ENCODE data around the gene ATP5F1E.

Gene ATP5F1E

DNA sequence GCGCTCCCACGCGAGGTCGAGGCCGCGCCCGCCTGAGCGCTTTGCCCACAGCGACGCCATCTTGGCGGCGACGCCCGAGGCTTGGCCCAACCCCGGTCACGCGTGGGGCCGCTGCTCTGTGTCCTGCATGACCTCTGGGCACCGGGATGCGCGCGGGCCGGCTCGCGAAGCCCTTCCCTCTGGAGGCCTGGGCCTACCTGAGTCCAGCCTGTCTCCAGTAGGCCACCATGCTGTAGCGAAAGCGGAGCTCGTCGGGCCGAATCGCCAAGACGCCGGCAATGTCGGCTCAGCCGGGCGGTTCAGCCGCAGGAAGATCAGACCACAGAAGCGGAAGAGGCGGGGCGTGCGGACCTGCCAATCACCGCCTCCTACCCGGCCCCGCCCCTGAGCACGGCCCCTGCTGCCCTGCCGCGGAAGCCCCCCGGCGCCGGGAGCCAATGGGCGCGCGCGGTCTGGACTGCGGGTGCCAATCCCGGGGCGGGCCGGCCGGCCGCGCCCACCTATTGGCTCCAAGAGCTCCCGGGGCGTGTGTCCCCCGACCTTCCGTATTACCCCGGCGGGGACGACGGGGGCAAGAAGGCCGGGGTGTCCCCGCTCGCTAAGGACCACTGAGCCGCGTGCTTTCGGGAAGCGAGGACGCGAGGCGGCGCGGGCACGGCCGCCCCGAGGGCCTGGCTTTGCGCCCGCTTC lies at the start of gene ATP5F1E:
Gene ATP5F1E (minus strand): TSS at position 313 of the 690 bp plus-strand sequence. CDS start 84 bp downstream, at position 229.
- peaks cover 65% of the 10 kb centered on the region for H3K4me1 Mint-ChIP-seq
- peak within 1 kb of the TSS; percentile 95 for H3K4me3 Mint-ChIP-seq
- peaks cover 32% of the 10 kb centered on the region for H3K36me3 Mint-ChIP-seq
- no peaks in the 10 kb centered on the region for H3K27me3 Mint-ChIP-seq
- H3K27ac Mint-ChIP-seq = peak within 1 kb of the TSS; percentile 97
- H3K9me3 Mint-ChIP-seq = no peaks in the 10 kb centered on the region

DNA sequence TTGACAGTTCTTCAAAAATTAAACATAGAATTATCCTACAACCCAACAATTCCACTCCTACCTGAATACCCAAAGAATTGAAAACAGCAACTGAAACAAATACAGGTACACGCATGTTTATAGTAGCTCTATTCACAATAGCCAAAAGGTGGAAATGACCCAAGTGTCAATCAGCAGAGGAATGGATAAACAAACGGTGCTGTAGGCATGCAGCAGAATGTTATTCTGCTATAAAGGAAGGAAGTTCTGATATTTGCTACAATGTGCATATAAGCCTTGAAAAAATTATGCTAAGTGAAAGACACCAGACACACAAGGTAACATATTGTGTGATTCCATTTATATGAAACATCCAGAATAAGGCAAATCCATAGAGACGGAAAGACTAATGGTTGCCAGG lies 48.9 kb upstream of the ATP5F1E start:
- Mint-ChIP-seq H3K27ac (no peak overlapping the region), H3K27me3 (peaks cover 4% of the 10 kb centered on the region), H3K4me1 (peaks cover 12% of the 10 kb centered on the region), H3K4me3 (no peak overlapping the region), H3K9me3 (no peaks in the 10 kb centered on the region), H3K36me3 (no peaks in the 10 kb centered on the region)

DNA sequence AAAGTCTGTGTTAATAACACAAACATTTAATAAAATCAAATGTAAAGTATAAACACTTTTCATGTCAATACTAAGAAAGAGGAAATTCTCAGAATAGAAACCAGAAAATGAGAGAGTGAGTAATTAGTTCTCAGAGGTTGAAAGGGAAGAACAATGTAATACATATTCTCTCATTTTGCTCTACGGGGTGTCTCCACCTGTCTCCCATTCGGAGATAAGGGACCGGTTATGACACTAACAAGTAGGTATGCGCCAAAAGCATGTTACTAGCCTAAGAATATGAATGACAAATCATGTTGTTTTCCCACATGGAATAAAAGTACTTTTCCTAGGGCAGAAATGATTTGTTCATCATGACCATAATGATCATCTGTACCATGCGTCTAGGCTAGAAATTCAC lies 46.1 kb upstream of the ATP5F1E start:
- Mint-ChIP-seq H3K27me3 (peaks cover 4% of the 10 kb centered on the region), H3K4me1 (peaks cover 33% of the 10 kb centered on the region)

DNA sequence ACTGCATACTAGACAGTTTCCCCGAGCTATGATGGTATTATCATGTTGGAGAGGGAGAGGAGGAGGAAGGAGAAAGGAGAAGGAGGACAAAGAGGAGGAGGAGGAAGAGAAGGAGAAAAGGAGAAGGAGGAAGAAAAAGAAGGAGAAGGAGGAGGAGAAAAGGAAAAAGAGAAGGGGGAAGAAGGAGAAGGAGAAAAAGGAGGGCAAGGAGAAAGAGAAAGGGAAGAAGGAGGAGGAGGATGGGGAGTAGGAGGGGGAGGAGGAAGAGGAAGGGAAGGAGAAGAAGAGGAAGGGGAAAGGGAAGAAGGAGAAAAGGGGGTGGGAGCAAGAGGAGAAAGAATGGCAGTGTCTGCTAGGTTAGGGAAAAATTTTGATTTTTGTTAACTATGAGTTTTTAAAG lies 45.6 kb upstream of the ATP5F1E start:
- Mint-ChIP-seq H3K36me3 (no peaks in the 10 kb centered on the region), H3K27ac (no peak overlapping the region), H3K4me1 (peaks cover 36% of the 10 kb centered on the region), H3K4me3 (no peak overlapping the region), H3K9me3 (no peaks in the 10 kb centered on the region), H3K27me3 (peaks cover 7% of the 10 kb centered on the region)

More for the DNA sequence above, 46.1 kb upstream of the ATP5F1E start:
- Mint-ChIP-seq H3K9me3 (no peaks in the 10 kb centered on the region), H3K4me3 (no peak overlapping the region), H3K27ac (no peak overlapping the region), H3K36me3 (no peaks in the 10 kb centered on the region)

DNA sequence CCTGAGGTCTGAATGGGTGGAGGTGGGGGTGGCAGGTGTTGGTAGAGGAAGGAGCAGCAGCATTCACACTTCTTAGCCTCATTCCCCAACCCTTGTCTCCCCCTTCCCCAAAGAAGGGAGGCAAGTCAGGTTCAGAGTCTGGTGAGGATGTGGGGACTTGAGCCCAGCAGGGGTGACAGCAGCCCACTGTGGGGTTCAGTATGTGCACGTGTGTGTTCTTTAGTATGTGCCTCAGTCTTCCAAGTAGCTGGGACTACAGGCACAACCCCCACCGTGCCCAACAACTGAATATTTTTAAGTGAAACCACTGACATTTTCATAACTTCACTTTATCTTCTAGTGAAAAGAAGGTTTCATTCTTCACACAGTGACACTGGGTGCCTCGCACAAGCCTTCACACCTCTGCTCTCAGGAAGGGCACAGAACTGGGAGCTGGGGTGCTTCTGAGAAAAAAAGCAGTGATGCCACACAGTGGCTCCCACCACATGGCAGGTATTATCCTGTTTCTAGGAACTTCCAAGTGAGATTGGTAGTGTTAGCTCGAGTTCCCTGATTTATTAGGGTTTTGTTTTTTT lies 43.9 kb upstream of the ATP5F1E start:
- H3K36me3 Mint-ChIP-seq = no peaks in the 10 kb centered on the region

DNA sequence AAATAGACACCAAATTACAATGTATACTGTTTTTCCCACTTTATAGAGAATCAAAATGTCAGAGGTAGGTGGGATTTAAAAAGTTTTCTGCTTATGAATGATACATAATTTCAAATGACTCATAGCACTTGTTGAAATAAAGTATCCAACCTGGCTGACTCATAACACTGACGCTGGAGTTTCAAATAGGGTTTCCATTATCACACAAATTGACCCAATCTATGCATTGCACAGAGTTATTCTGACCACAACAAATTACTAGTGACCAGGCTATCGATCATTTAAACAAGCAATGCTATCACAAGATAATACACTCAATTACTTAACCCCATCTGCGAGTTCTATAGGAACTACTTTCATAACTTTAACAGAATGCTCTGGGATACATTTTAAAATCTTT lies 42.3 kb upstream of the ATP5F1E start:
- Mint-ChIP-seq H3K27me3 (peaks cover 5% of the 10 kb centered on the region), H3K4me3 (no peak overlapping the region), H3K27ac (no peak overlapping the region), H3K36me3 (no peaks in the 10 kb centered on the region), H3K4me1 (peaks cover 36% of the 10 kb centered on the region), H3K9me3 (no peaks in the 10 kb centered on the region)

More for the DNA sequence above, 43.9 kb upstream of the ATP5F1E start:
- H3K27ac Mint-ChIP-seq = peak overlapping the region; percentile 76
- H3K4me3 Mint-ChIP-seq = no peak overlapping the region
- H3K9me3 Mint-ChIP-seq = no peaks in the 10 kb centered on the region
- peaks cover 36% of the 10 kb centered on the region for H3K4me1 Mint-ChIP-seq
- H3K27me3 Mint-ChIP-seq = peaks cover 5% of the 10 kb centered on the region

DNA sequence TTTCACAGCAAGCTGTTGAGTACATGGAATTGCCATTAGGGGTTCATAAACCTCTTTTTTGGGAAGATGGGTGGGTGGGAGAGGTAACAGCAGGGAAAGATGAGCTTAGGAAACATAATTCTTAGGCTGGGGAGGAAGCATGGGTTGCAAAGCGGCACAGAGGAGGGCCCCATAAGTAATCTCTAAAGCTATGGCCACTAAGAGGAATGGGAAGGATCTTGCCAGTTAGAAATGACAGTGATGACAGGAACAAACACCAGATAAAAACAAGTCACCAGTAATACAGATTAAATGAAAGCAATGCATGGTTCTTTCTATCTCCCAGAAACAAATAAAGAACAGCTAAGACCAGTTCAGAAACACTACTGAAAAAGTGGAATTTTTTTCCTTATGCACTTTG lies 41.4 kb upstream of the ATP5F1E start:
- Mint-ChIP-seq H3K36me3 (no peaks in the 10 kb centered on the region), H3K9me3 (no peaks in the 10 kb centered on the region), H3K4me1 (peaks cover 34% of the 10 kb centered on the region), H3K27ac (no peak overlapping the region), H3K4me3 (no peak overlapping the region), H3K27me3 (peaks cover 5% of the 10 kb centered on the region)

DNA sequence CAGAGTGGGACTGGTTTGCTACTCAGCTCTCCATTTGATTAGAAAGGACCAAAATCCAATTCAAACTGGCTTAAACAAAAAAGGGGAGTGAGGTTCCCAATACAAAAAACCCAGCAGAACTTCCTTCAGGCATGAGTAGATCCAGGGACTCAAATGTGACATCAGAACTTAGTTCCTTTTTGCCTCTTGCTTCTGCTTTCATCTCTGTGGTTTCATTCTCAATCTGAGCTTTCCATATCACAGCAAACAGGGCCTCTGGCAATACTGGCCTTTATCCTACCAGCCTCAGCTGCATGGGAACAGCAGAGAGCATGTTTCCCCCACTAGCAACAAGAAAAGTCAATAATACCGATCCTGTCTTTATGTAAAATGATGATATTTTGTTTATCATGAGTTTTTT lies 39.1 kb upstream of the ATP5F1E start:
- peaks cover 5% of the 10 kb centered on the region for H3K27me3 Mint-ChIP-seq
- H3K9me3 Mint-ChIP-seq = no peaks in the 10 kb centered on the region
- no peak overlapping the region for H3K4me3 Mint-ChIP-seq
- H3K36me3 Mint-ChIP-seq = no peaks in the 10 kb centered on the region
- H3K27ac Mint-ChIP-seq = no peak overlapping the region
- H3K4me1 Mint-ChIP-seq = peaks cover 25% of the 10 kb centered on the region

DNA sequence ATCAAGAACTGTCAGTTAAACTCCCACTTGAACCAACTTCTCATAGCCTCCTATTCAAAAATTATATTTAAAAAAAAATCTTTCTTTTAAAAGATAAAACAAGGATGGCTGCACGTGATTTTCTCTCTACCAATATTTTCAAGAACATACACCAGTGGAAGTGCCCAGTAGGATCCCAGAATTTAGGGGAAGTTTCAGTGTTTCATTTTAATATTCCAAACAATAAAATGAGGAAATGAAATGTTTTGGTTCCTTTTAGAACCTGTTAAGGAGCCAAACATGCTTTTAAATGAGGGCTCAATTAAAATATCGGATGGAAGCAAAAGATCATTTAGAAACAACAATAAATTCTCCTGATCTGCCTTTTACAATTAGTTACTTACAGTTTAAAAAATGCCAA lies 36.9 kb upstream of the ATP5F1E start:
- peaks cover 3% of the 10 kb centered on the region for H3K27me3 Mint-ChIP-seq
- no peaks in the 10 kb centered on the region for H3K36me3 Mint-ChIP-seq
- peaks cover 7% of the 10 kb centered on the region for H3K4me1 Mint-ChIP-seq
- no peak overlapping the region for H3K27ac Mint-ChIP-seq
- no peak overlapping the region for H3K4me3 Mint-ChIP-seq
- no peaks in the 10 kb centered on the region for H3K9me3 Mint-ChIP-seq

DNA sequence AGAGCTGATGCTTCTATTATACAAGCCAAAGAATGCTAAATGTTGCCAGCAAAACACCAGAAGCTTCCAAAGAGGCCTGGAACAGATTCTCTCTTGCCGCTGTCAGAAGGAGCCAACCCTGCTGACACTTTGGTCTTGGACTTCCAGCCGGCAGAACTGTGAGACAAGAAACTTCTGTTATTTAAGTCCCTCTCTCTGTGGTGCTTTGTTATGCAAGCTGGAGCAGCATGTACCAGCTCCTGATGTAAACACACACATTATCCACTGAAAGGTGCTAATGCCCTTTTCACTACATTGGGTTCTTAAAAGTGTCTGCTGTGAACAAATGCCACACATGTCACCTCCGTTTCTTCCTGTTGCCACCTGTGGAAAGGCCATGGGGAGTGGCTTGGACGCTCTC lies 36.4 kb upstream of the ATP5F1E start:
- no peak overlapping the region for H3K4me3 Mint-ChIP-seq
- no peak overlapping the region for H3K27ac Mint-ChIP-seq
- H3K4me1 Mint-ChIP-seq = peaks cover 3% of the 10 kb centered on the region
- H3K9me3 Mint-ChIP-seq = no peaks in the 10 kb centered on the region
- H3K36me3 Mint-ChIP-seq = no peaks in the 10 kb centered on the region
- H3K27me3 Mint-ChIP-seq = peaks cover 3% of the 10 kb centered on the region

DNA sequence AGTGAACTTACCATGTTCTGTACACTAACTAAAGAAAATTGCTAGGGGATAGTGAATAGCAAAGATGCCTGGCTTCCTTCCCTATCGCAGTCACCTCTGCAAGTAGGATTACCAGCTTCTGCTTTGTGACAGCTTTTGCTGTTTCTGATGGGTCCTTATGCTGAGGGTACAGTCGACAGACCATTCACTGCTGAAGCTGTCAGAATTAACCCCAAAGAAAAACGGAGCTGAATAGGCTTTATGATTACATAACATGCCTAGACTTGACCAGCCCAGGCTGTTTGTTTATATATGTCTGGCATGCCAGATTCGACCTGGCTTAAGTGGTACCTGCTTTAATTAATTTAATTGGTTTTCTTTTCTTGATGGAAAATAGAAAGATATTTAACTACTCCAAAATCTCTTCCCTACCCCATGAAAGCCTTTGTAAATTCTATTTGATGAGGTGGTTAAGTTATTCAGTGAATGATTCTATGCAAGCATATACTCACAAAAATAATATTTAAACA lies 32.1 kb upstream of the ATP5F1E start:
- no peak overlapping the region for H3K4me3 Mint-ChIP-seq

DNA sequence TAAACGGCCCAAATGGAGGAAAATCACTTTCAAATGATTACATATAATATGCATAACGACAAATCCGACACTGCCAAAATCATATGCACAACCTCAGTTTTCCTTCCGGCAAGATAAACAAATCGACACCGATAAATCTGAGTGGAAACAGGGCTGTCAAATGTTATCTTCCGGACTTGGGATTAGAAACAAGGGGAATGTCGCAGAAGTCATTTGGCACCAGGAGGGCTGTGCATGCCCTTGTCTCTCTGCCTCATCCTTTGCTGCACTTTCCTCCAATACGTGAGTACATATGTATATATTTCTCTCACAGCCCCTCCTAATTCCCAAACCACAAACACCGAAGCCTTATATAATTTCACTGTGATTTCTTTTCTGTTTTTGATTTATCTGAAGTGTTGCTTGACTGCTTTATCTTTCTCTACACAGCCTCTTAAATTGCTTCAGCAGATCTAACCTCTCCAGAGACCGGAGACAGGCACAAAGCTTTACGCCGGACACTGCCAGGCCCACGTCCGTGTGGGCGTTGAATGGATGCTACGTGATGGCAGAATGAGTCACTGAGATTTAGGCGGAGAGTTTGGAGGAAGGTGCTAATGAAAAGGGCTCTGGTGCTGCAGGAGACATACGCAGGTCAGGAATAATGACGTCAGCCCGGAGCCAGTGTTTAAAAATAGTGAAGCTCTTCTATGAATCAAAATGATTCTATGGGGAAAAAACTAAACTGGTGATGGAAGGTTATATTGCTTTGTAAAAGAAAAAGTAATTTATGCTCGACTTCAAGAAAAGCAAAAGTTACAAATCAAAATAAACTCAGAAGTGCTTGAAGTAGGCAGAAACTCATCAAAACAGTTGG lies 31.5 kb upstream of the ATP5F1E start:
- H3K4me3 Mint-ChIP-seq = no peak overlapping the region
- no peaks in the 10 kb centered on the region for H3K9me3 Mint-ChIP-seq
- no peaks in the 10 kb centered on the region for H3K4me1 Mint-ChIP-seq
- no peak overlapping the region for H3K27ac Mint-ChIP-seq
- H3K36me3 Mint-ChIP-seq = no peaks in the 10 kb centered on the region
- peaks cover 1% of the 10 kb centered on the region for H3K27me3 Mint-ChIP-seq

More for the DNA sequence above, 32.1 kb upstream of the ATP5F1E start:
- H3K27me3 Mint-ChIP-seq = peaks cover 1% of the 10 kb centered on the region
- no peaks in the 10 kb centered on the region for H3K36me3 Mint-ChIP-seq
- no peak overlapping the region for H3K27ac Mint-ChIP-seq
- no peaks in the 10 kb centered on the region for H3K9me3 Mint-ChIP-seq
- no peaks in the 10 kb centered on the region for H3K4me1 Mint-ChIP-seq

DNA sequence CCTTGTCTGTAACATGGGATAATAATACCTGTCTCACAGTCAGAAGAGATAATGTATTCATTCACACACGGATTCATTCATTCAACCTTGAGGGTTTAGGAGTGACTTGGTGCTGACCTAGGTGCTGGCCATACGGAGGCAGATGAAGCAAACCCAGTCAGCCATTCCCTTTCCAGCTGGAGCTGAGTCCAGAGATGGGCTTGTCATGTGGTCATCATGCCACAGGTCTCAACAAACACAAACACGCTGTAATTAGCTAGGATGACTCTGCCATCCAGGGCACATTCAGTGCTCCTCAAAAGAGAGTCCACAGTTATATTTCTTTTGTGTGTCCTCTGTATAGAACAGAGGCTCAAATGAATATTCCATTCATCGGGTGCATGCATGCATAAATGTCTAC lies 29.9 kb upstream of the ATP5F1E start:
- Mint-ChIP-seq H3K27me3 (peaks cover 1% of the 10 kb centered on the region), H3K27ac (no peak overlapping the region), H3K4me1 (no peaks in the 10 kb centered on the region), H3K9me3 (no peaks in the 10 kb centered on the region), H3K4me3 (no peak overlapping the region), H3K36me3 (no peaks in the 10 kb centered on the region)

DNA sequence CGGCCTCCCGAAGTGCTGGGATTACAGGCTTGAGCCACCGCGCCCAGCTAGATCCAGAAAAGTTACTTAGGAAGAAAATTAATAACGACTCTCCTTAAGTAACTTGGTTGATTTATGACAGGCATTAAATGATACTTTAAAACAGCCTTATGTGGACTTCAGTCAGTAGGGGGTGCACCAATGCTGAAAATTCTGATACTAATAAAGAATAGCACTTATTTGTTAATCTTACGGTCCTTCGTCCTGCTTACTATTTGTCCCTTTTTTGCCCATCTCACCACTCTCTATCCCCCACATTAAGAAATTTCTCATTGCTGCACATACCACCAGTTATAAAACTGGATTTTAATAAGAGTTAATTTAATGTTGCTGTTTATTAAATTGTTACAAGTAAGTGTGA lies 23.2 kb upstream of the ATP5F1E start:
- Mint-ChIP-seq H3K27ac (no peak overlapping the region), H3K4me1 (no peaks in the 10 kb centered on the region), H3K9me3 (no peaks in the 10 kb centered on the region), H3K36me3 (no peaks in the 10 kb centered on the region), H3K4me3 (no peak overlapping the region), H3K27me3 (peaks cover 3% of the 10 kb centered on the region)

DNA sequence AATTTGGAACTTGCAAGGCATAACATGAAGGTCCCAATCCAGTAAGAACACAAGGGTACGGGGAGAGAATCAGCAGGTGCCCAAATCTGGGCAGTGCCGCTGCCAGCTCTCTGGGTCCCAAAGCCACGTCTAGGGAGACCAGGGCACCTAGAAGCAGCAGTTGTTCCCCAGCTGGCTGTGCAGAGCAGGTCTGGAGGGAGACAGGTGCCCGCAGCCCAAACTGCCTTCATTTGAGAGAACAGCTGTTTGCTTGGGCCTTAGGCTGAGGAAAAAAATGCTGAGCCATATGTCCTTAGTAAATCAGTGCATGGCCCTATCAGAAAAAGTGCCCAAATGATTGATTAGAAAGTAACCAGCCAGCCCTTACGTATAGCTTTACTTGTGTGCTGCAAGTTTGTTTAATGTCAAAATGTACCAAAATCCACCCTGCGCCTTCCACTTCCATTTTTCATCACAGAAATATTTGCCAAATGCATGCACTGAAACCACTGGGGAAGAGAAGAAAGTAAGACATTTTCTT lies 19.6 kb upstream of the ATP5F1E start:
- Mint-ChIP-seq H3K27ac (no peak overlapping the region), H3K27me3 (peaks cover 2% of the 10 kb centered on the region), H3K4me1 (peaks cover 9% of the 10 kb centered on the region), H3K36me3 (no peaks in the 10 kb centered on the region), H3K9me3 (no peaks in the 10 kb centered on the region), H3K4me3 (no peak overlapping the region)

Data from activated naive CD4-positive, alpha-beta T cell treated with anti-CD3 and anti-CD28 coated beads, Interleukin-2, amount 50 U/mL, for 24 hours (primary cell).